Measurements from ENCODE around the gene TPRG1L. TPM values are rescaled to one million over a fixed set of nuclear protein-coding genes. Genes with fewer than 3 reads are reported as not detected.

The TPRG1L gene
- total and polyA plus RNA-seq, 2 experiments from 2014 or later = 6.2 to 20.3 TPM

GRCh38 chr1:3603571-3604467 lies 21.0 kb upstream of the TPRG1L start:
- Mint-ChIP-seq H3K27ac (no peak overlapping the region), H3K27me3 (ENCODE audit: insufficient read depth, low read depth, poor library complexity) (peaks cover 2% of the 10 kb centered on the region)
- no peak for ATAC-seq

GRCh38 chr1:3604468-3604974 lies 20.3 kb upstream of the TPRG1L start:
- Mint-ChIP-seq H3K4me1 (peaks cover 8% of the 10 kb centered on the region; the same call in 2 of the 3 replicates), H3K27ac (no peak overlapping the region), H3K27me3 (ENCODE audit: insufficient read depth, low read depth, poor library complexity) (peaks cover 2% of the 10 kb centered on the region), H3K36me3 (ENCODE audit: low read depth) (no peaks in the 10 kb centered on the region; the same call in 2 of the 3 replicates), H3K9me3 (no peaks in the 10 kb centered on the region), H3K4me3 (no peak overlapping the region)
- no peak overlapping the region for H3K4me3 ChIP-seq
- ATAC-seq (no peak), DNase-seq (ENCODE audit: low spot score) (no peak)
- no peak overlapping the region for H3K27ac ChIP-seq (ENCODE audit: low read depth)
- TF ChIP-seq ETS1 (IDR thresholded peaks at IDR 0.05) (no peak), ZNF331 (CRISPR knock-in tag; IDR thresholded peaks at IDR 0.05; ENCODE audit: low read depth) (peak; percentile 88)
- no peaks in the 10 kb centered on the region; the same call in 1 of the 2 replicates for H4K20me1 ChIP-seq (replicated peaks; ENCODE audit: insufficient read depth)
- H3K79me2 ChIP-seq (replicated peaks; ENCODE audit: insufficient read depth) = 0 out of 2 replicates have a peak, but pooled peaks cover 13% of the 10 kb centered on the region
- H3K36me3 ChIP-seq (ENCODE audit: insufficient read depth) = no peaks in the 10 kb centered on the region
- H3K27me3 ChIP-seq (ENCODE audit: insufficient read depth) = no peaks in the 10 kb centered on the region
- H3K4me2 ChIP-seq = no peak overlapping the region
- no peaks in the 10 kb centered on the region for H3K9me2 ChIP-seq (ENCODE audit: insufficient read depth)
- no peak overlapping the region for H2AFZ ChIP-seq
- no peaks in the 10 kb centered on the region for H3F3A ChIP-seq (replicated peaks; ENCODE audit: low read depth)
- H3K4me1 ChIP-seq (ENCODE audit: insufficient read depth) = no peaks in the 10 kb centered on the region; the same call in 1 of the 2 replicates

More at GRCh38 chr1:3603571-3604467, 21.0 kb upstream of the TPRG1L start:
- no peak overlapping the region for H3K27ac ChIP-seq (ENCODE audit: low read depth)
- no peaks in the 10 kb centered on the region for H3K9me3 Mint-ChIP-seq
- no peaks in the 10 kb centered on the region; the same call in 1 of the 2 replicates for H4K20me1 ChIP-seq (replicated peaks; ENCODE audit: insufficient read depth)
- H3K4me3 Mint-ChIP-seq = no peak overlapping the region
- no peaks in the 10 kb centered on the region for H3K36me3 ChIP-seq (ENCODE audit: insufficient read depth)
- DNase-seq (ENCODE audit: low spot score) = no peak
- H3K4me1 ChIP-seq (ENCODE audit: insufficient read depth) = peaks cover 4% of the 10 kb centered on the region; the same call in 1 of the 2 replicates
- no peaks in the 10 kb centered on the region for H3F3A ChIP-seq (replicated peaks; ENCODE audit: low read depth)
- H3K4me1 Mint-ChIP-seq = peaks cover 4% of the 10 kb centered on the region; the same call in 2 of the 3 replicates
- H3K79me2 ChIP-seq (replicated peaks; ENCODE audit: insufficient read depth) = 0 out of 2 replicates have a peak, but pooled peaks cover 9% of the 10 kb centered on the region
- no peaks in the 10 kb centered on the region for H3K27me3 ChIP-seq (ENCODE audit: insufficient read depth)
- H3K4me3 ChIP-seq = no peak overlapping the region
- no peaks in the 10 kb centered on the region for H3K9me2 ChIP-seq (ENCODE audit: insufficient read depth)
- no peak overlapping the region for H3K4me2 ChIP-seq
- no peaks in the 10 kb centered on the region; the same call in 2 of the 3 replicates for H3K36me3 Mint-ChIP-seq (ENCODE audit: low read depth)
- H2AFZ ChIP-seq = no peak overlapping the region
- TF ChIP-seq NANOG (IDR thresholded peaks at IDR 0.05; ENCODE audit: borderline replicate concordance) = no peak
- TF ChIP-seq JUNB (IDR thresholded peaks at IDR 0.05; ENCODE audit: unreplicated experiment) = no peak
- TF ChIP-seq STAT1 (IDR thresholded peaks at IDR 0.05; ENCODE audit: unreplicated experiment) = no peak
- no peak for TF ChIP-seq ETS1 (IDR thresholded peaks at IDR 0.05)
- no peak for TF ChIP-seq ZNF114 (CRISPR knock-in tag; IDR thresholded peaks at IDR 0.05)
- no peak for TF ChIP-seq EZH2 (IDR thresholded peaks at IDR 0.05; ENCODE audit: low read depth, unreplicated experiment)
- no peak for TF ChIP-seq CREB1 (CRISPR knock-in tag; IDR thresholded peaks at IDR 0.05; ENCODE audit: low read depth)
